ENCODE results near the gene LTB.
"Not testable (repeated sequence)": the region's sequence is repeated elsewhere in the genome, so short reads cannot be mapped to it uniquely, and the experiment has no call there.

The LTB gene

GRCh38 chr6:31597006-31597405 lies 14.8 kb upstream of the LTB start:
- DNase-seq = peak; percentile 28

GRCh38 chr6:31592396-31592771 lies 10.2 kb upstream of the LTB start:
- no peak for DNase-seq

- not testable (repeated sequence) for DNase-seq
Measured at GRCh38 chr6:31590691-31591090, 8.5 kb upstream of the LTB start.

- no peak for DNase-seq
Measured at GRCh38 chr6:31588871-31589650, 6.8 kb upstream of the LTB start.

- no peak for DNase-seq
Measured at GRCh38 chr6:31587791-31588777, 5.9 kb upstream of the LTB start.

- no peak for DNase-seq
Measured at GRCh38 chr6:31586599-31587281, 4.5 kb upstream of the LTB start.

GRCh38 chr6:31586008-31586407 lies 3.8 kb upstream of the LTB start, which contains the start of gene LST1:
LST1 (plus strand) TSS chr6:31586277; CDS start chr6:31587300, 1,023 bp downstream.
- DNase-seq = no peak

GRCh38 chr6:31585491-31585890 lies 3.3 kb upstream of the LTB start:
- DNase-seq = no peak

GRCh38 chr6:31581434-31582229 lies 592 bp downstream of the LTB start:
- DNase-seq = no peak

GRCh38 chr6:31580807-31581433 lies 1.3 kb downstream of the LTB start:
- peak; percentile 78 for DNase-seq

GRCh38 chr6:31580438-31580740 lies 1.8 kb downstream of the LTB start:
- no peak for DNase-seq

GRCh38 chr6:31579546-31580437 lies 2.4 kb downstream of the LTB start:
- no peak for DNase-seq

- no peak for DNase-seq
Measured at GRCh38 chr6:31579119-31579505, 3.1 kb downstream of the LTB start.

- no peak for DNase-seq
Measured at GRCh38 chr6:31578184-31579118, 3.8 kb downstream of the LTB start.

- DNase-seq = no peak
Measured at GRCh38 chr6:31577579-31577966, 4.7 kb downstream of the LTB start.

GRCh38 chr6:31576897-31577578 lies 5.2 kb downstream of the LTB start:
- peak; percentile 51 for DNase-seq

GRCh38 chr6:31575952-31576685 lies 6.1 kb downstream of the LTB start:
- DNase-seq = no peak

- peak; percentile 48 for DNase-seq
Measured at GRCh38 chr6:31575335-31575901, 6.8 kb downstream of the LTB start, which contains the start of gene TNF. TNF (plus strand) TSS chr6:31575565; CDS start chr6:31575742, 177 bp downstream.

All from NK-92 treated with Interleukin-12 subunit alpha and Interleukin-12 subunit beta, amount 100 ng/mL, for 24 hours (cell line).